ENCODE measurements around the gene SLC39A2.

- no peak for TF ChIP-seq SETDB1 (IDR thresholded peaks at IDR 0.05; ENCODE audit: low read length)
- TF ChIP-seq KLF6 (CRISPR knock-in tag; IDR thresholded peaks at IDR 0.05; ENCODE audit: borderline replicate concordance): no peak
- TF ChIP-seq CBX5 (IDR thresholded peaks at IDR 0.05; ENCODE audit: borderline replicate concordance, low read depth): no peak
- TF ChIP-seq FOXM1 (IDR thresholded peaks at IDR 0.05; ENCODE audit: low read depth): no peak
- no peak for TF ChIP-seq FOXM1 (CRISPR knock-in tag; IDR thresholded peaks at IDR 0.05; ENCODE audit: low read depth)
- no peak for TF ChIP-seq CBFA2T2 (conservative IDR thresholded peaks at IDR 0.05)
- TF ChIP-seq TAF1 (IDR thresholded peaks at IDR 0.05; ENCODE audit: control insufficient read depth, extremely low read depth, insufficient read depth, low read length, severe bottlenecking): no peak
- TF ChIP-seq CTCF (IDR thresholded peaks at IDR 0.05 in 2 of 3, conservative IDR thresholded peaks at IDR 0.05 in 1 of 3; ENCODE audit: insufficient read depth in 2 of 3, low read depth in 1 of 3, low read length in 3 of 3): no peak
- no peak for TF ChIP-seq HBP1 (CRISPR knock-in tag; IDR thresholded peaks at IDR 0.05)
- TF ChIP-seq POLR3A (IDR thresholded peaks at IDR 0.05; ENCODE audit: borderline replicate concordance, extremely low read depth, insufficient read depth, insufficient read length): no peak
Observed at GRCh38 chr14:20982646-20983369, 16.3 kb upstream of the SLC39A2 start.

All from K562 (cell line).